ENCODE data around the gene CCDC185.

CCDC185 gene

DNA sequence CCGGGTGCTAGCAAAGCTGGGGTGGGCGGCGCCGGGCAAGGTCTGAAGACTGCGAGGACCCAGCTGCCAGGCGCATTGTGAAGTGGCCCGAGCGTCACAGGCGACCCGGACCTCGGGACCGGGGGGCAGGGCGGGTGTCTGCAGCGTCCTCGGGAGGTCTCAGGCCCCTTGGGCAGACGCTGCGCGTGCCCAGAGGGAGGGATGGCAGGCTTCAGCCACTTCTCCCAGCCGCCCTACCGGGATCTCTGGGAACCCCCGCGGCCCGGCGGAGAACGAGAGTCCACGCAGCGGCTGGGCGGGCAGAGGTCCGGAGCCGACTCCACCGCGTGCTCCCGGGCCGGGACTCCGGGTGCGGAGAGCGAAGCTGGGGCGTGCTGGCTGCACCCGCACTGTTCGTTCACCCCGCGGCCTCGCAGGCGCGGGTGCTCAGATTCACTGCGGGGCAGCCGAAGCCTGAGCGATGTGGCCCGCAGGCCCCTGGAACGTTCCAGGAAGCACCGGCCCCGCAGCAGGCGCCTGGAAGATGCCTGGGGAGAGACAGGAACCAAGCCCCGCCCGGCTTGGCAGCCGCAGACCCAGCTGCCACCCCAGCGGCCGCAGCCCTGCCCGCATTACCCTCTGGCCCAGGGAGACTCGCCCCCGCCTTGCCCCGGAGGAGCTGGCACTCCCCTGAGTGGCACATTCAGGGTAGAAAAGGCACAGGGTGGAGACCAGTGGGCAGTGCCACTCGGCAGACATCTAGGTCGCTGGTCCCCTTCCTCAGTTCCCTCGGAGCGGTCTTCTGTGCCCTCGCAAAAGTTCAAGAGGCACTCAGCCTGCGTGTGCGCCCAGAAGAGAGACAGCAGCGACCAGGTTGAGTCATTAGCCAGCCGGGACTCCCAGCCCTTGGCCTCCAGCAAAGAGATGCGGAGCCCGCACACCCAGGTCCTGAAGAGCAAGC lies at the start of gene CCDC185:
Gene CCDC185, plus strand, starts transcription at position 141 of the 940 bp plus-strand sequence. Its CDS starts 61 bp downstream, at position 202.
- no peak within 1 kb of the TSS for H3K4me3 ChIP-seq (ENCODE audit: low read depth, low read length)
- TF ChIP-seq, protein P1, sequence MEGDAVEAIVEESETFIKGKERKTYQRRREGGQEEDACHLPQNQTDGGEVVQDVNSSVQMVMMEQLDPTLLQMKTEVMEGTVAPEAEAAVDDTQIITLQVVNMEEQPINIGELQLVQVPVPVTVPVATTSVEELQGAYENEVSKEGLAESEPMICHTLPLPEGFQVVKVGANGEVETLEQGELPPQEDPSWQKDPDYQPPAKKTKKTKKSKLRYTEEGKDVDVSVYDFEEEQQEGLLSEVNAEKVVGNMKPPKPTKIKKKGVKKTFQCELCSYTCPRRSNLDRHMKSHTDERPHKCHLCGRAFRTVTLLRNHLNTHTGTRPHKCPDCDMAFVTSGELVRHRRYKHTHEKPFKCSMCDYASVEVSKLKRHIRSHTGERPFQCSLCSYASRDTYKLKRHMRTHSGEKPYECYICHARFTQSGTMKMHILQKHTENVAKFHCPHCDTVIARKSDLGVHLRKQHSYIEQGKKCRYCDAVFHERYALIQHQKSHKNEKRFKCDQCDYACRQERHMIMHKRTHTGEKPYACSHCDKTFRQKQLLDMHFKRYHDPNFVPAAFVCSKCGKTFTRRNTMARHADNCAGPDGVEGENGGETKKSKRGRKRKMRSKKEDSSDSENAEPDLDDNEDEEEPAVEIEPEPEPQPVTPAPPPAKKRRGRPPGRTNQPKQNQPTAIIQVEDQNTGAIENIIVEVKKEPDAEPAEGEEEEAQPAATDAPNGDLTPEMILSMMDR (IDR thresholded peaks at IDR 0.05; ENCODE audit: low read depth, low read length) = no peak
- TF ChIP-seq, protein P2, sequence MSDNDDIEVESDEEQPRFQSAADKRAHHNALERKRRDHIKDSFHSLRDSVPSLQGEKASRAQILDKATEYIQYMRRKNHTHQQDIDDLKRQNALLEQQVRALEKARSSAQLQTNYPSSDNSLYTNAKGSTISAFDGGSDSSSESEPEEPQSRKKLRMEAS (IDR thresholded peaks at IDR 0.05; ENCODE audit: low read depth, low read length) = no peak
- TF ChIP-seq MYC (IDR thresholded peaks at IDR 0.05; ENCODE audit: low read depth, low read length) (no peak), POLR2A (IDR thresholded peaks at IDR 0.05; ENCODE audit: extremely low read depth, insufficient read length) (no peak)
- no peak for DNase-seq (ENCODE audit: low read depth)

DNA sequence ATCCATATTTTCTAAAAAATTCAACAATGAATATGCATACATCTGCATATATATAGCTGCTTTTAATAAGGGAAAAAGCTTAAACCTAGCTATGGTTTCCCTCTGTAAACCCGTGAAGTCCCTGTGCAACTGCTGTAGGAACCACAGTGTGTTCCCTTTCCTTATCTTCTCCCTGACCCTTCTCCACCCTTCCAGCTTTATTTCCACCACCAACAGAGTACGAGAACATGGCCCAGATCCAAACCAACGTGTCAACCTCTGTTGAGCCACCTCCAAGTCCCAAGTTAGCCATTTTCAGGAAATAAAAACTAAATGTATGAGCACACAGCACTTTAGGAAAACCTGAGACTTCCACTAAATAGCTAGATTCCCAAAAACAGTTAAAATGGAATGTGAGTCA lies 49.5 kb upstream of the CCDC185 start:
- TF ChIP-seq, protein P1 (IDR thresholded peaks at IDR 0.05; ENCODE audit: low read depth, low read length) = no peak
- TF ChIP-seq MYC (IDR thresholded peaks at IDR 0.05; ENCODE audit: low read depth, low read length) (no peak), POLR2A (IDR thresholded peaks at IDR 0.05; ENCODE audit: extremely low read depth, insufficient read length) (no peak)
- TF ChIP-seq, protein P2 (IDR thresholded peaks at IDR 0.05; ENCODE audit: low read depth, low read length) = no peak
- H3K4me3 ChIP-seq (ENCODE audit: low read depth, low read length) = no peak overlapping the region
- DNase-seq (ENCODE audit: low read depth) = no peak

DNA sequence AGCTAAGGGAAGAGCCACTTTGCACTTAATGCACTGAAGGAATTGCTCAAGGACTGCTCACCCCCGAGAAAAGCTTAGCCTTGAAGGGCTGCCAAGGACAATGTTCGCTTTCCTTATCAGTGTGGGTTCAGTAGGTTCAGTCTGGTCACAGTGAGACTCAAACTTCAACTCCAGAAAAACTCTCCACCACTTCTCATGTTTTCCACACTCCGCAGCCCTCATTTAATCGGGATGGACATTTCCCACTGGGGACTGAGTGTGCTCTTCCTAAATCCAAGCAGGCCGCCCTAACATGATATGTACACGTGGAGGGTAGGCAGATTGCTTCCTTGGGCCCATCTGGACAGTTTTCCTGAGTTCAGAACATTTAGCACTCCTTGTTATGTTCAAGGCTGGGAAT lies 48.7 kb upstream of the CCDC185 start:
- no peak for DNase-seq (ENCODE audit: low read depth)
- no peak for TF ChIP-seq POLR2A (IDR thresholded peaks at IDR 0.05; ENCODE audit: extremely low read depth, insufficient read length)
- TF ChIP-seq, protein P2 (IDR thresholded peaks at IDR 0.05; ENCODE audit: low read depth, low read length) = no peak
- no peak for TF ChIP-seq MYC (IDR thresholded peaks at IDR 0.05; ENCODE audit: low read depth, low read length)
- TF ChIP-seq, protein P1 (IDR thresholded peaks at IDR 0.05; ENCODE audit: low read depth, low read length) = no peak
- H3K4me3 ChIP-seq (ENCODE audit: low read depth, low read length) = no peak overlapping the region

DNA sequence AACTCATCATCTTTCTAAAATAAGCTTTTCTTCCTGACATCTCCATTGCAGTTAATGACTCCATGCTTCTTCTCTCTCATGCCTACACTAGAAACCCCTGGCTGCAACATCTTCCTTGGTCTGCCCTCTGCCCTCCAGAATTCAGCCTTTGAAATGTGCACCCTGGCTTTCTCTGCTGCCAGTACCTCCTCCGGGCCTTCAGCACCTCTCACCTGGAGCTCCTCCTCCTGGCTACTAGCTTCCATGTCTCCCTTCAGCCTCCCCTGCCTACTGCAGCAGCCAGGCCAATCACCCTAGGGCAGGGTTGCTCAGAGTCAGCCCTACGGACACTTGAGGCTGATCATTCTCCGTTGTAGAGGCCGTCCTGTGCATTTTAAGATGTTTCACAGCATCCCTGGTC lies 47.5 kb upstream of the CCDC185 start:
- TF ChIP-seq MYC (IDR thresholded peaks at IDR 0.05; ENCODE audit: low read depth, low read length) = no peak
- TF ChIP-seq, protein P2 (IDR thresholded peaks at IDR 0.05; ENCODE audit: low read depth, low read length) = no peak
- TF ChIP-seq POLR2A (IDR thresholded peaks at IDR 0.05; ENCODE audit: extremely low read depth, insufficient read length) = no peak
- TF ChIP-seq, protein P1 (IDR thresholded peaks at IDR 0.05; ENCODE audit: low read depth, low read length) = no peak
- DNase-seq (ENCODE audit: low read depth) = no peak
- H3K4me3 ChIP-seq (ENCODE audit: low read depth, low read length) = no peak overlapping the region

DNA sequence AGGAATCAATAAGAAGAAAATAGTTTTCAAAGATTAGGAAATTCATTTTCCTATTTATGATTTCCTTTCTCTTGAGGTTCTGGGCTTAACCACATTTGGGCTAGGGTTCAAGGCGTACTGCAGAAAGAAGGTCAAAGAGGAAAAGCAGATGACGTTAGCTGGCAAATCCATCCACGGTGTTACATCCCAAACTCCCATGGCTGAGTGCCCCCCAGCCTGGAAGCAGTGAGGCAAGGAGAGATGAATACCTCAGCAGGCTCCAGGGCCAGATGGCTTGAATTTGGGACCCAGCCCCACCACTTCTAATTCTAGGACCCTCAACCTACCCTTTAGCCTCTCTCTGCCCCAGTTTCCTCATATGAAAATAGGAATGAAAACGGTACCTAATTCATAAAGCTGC lies 46.9 kb upstream of the CCDC185 start:
- DNase-seq (ENCODE audit: low read depth) = no peak
- H3K4me3 ChIP-seq (ENCODE audit: low read depth, low read length) = no peak overlapping the region
- TF ChIP-seq, protein P2 (IDR thresholded peaks at IDR 0.05; ENCODE audit: low read depth, low read length) = no peak
- TF ChIP-seq MYC (IDR thresholded peaks at IDR 0.05; ENCODE audit: low read depth, low read length) = no peak
- TF ChIP-seq, protein P1 (IDR thresholded peaks at IDR 0.05; ENCODE audit: low read depth, low read length) = no peak
- no peak for TF ChIP-seq POLR2A (IDR thresholded peaks at IDR 0.05; ENCODE audit: extremely low read depth, insufficient read length)

Measured in NB4 (cell line).